Posterior vena cava (tissue), 2 donors: Measurements from ENCODE around the gene AKT1S1. TPM values are rescaled to one million over a fixed set of nuclear protein-coding genes. Genes with fewer than 3 reads are reported as not detected.

Experiments used
- DNase-seq: peaks from one replicate; pipeline ENCODE4 v3.0.0-alpha.2; 2020; ENCODE audit warnings: low spot score
- intact Hi-C, 2 donors: fragments of 100-400 bp; cut with DNase I; formaldehyde crosslinking; loops; one replicate each; pipeline versions ENCODE4 v1.14.1 to v1.14.2; 2022 to 2023
- total RNA-seq, 2 donors: library from RNA; stranded (reverse); fragmentation: NEBNext Ultra II Directional; extraction: Animal tissue kit (Norgen Biotek cat#: 25700); gene quantifications; one replicate each; pipeline ENCODE4 v1.2.1, GENCODE V29; 2021
- donor health status: DM: yes; HTN: yes; CAD: no.
- donor health status: DM: yes; HTN: yes; CAD: no.

Gene AKT1S1
- total RNA-seq, 2 donors from 2014 or later, result 26.5 to 28.9 TPM

GRCh38 chr19:49846408-49846807, 30.7 kb downstream of the AKT1S1 start:
- intact Hi-C loops, result no loop called here
- DNase-seq, result no peak

GRCh38 chr19:49845414-49845813, 31.7 kb downstream of the AKT1S1 start:
- DNase-seq, result no peak
- intact Hi-C loops, result no loop called here

GRCh38 chr19:49844138-49845095, 32.7 kb downstream of the AKT1S1 start:
- intact Hi-C loops, result no loop called here

GRCh38 chr19:49843265-49843664, 33.9 kb downstream of the AKT1S1 start:
- intact Hi-C loops, result no loop called here
- DNase-seq, result no peak

More at GRCh38 chr19:49844138-49845095, 32.7 kb downstream of the AKT1S1 start:
- DNase-seq, result no peak

DNA sequence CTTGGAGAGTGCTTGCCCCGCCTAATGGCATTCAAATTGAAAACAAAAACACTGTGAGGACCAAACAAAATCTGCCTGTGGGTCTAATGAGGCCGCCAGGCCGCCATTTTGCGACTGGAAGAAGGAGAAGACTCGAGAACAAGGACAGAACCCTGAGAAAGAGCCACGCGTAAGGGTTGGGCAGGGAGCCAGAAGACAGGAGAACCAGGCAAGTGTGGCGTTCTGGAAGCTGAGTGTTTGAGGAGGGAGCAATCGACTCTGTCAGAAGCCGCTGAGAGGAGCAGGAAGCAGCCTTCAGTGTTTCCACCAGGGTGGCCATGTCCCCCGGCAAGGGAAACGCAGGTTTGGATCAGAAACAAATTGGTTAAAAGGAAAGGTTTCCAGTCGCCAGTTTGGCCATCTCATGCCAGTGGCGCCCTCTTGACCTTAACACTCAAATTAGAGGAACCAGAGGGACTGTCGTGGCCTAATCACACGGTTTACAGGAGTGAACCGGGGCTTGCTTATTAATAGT, 36.4 kb downstream of the AKT1S1 start:
- intact Hi-C loops, result no loop called here
- DNase-seq, result no peak

DNA sequence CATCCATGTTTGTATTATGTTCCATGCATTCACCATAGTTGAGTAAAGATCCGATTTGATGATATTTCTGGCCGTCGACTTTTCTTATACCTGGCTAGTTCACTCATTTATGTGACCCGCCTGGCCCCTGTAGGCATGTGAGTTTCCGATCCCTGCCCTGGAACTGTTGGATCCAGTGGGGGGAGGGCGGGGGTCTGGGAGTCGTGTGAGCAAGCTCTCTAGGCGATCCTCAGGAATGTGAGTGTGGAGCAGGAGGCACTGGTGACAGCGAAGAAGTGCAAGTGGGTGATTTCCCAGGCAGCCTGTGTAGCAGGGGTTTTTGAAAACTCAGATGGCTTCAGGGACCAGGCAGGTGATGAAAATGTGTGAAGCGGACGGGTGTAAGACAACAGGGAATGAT, 36.8 kb downstream of the AKT1S1 start:
- intact Hi-C loops, result no loop called here
- no peak for DNase-seq

DNA sequence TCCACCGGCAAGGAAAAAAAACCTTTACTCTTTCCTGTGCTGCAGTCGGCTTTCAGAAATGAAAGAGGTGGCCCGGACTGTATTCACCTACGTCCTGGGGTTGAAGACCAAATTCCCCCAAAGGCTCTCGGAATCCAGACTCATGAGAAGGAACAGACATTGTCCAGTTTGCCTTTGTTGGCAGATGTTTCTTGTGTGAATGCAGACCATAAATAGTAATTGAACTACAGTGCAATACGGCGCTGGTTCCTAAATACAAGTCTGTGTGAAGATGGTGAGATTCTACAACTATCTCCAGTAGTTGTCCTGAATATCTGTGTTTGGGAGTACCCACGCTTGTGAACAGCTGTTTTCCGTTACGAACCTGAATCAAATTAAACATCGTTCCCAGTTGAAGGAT, 37.4 kb downstream of the AKT1S1 start:
- DNase-seq, result no peak
- intact Hi-C loops, result no loop called here

- DNase-seq, result no peak
- intact Hi-C loops, result no loop called here
These were observed 38.1 kb downstream of the AKT1S1 start for GRCh38 chr19:49838885-49839588.

- intact Hi-C loops, result no loop called here
- no peak for DNase-seq
These were observed 39.7 kb downstream of the AKT1S1 start for GRCh38 chr19:49837425-49837824.

GRCh38 chr19:49837009-49837310, 40.2 kb downstream of the AKT1S1 start:
- intact Hi-C loops, result no loop called here
- no peak for DNase-seq

DNA sequence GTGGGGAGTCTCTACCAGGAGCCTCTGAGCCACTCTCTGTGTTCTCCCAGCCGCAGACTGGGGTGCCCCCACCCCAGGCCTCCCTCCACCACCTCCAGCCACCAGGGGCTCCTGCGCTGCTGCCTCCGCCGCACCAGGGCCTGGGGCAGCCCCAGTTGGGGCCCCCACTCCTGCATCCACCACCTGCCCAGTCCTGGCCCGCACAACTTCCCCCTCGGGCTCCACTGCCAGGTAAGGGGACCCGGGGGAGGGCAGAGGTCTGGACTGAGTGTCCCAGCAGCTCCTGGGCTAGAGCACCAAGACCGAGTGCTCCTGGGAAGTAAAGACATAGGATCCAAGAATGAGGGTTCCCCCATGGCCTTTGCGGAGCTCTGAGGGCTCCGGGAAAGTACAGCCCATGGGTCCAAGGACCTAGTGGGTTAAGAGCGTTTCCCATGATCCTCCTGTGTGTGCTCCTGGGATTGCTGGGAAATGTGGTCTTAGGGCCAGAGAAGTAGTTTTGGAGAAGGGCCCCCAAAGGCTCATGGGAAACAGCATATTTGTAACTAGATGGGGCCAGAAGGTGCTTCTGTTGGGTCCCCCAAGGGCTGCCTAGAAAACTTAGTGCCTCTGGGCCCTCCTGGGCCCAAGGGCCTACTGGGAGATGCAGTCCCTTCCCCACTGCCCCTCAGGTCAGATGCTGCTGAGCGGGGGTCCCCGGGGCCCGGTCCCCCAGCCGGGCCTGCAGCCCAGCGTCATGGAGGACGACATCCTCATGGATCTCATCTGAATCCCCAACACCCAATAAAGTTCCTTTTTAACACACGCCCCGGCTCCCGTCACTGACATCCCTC, 40.8 kb downstream of the AKT1S1 start:
- DNase-seq, result no peak
- intact Hi-C loops, result no loop called here

- no peak for DNase-seq
- intact Hi-C loops, result no loop called here
These were observed 41.6 kb downstream of the AKT1S1 start for GRCh38 chr19:49835562-49835961.

- no peak for DNase-seq
- intact Hi-C loops, result no loop called here
These were observed 43.6 kb downstream of the AKT1S1 start for GRCh38 chr19:49833599-49833998.

GRCh38 chr19:49832556-49832955, 44.6 kb downstream of the AKT1S1 start:
- no peak for DNase-seq
- intact Hi-C loops, result no loop called here

GRCh38 chr19:49831592-49831991, 45.6 kb downstream of the AKT1S1 start:
- no peak for DNase-seq
- intact Hi-C loops, result no loop called here

DNA sequence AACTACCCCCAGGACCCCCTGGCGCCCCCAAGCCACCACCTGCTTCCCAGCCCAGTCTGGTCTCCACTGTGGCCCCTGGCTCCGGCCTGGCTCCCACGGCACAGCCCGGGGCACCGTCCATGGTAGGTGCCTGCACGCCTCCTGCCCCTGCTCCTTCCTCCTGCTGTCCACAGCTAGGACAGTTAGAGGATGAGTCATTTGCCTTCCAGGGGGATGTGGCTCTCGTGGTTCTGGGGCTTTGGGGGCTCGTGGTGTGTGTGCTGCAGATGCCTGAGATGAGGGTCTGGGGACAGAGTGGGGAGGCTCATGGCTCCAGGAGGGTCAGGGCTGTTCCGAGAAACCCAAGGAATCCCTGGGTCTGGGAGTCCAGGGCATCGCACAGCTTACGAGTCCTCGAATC, 46.4 kb downstream of the AKT1S1 start:
- intact Hi-C loops, result no loop called here
- no peak for DNase-seq

DNA sequence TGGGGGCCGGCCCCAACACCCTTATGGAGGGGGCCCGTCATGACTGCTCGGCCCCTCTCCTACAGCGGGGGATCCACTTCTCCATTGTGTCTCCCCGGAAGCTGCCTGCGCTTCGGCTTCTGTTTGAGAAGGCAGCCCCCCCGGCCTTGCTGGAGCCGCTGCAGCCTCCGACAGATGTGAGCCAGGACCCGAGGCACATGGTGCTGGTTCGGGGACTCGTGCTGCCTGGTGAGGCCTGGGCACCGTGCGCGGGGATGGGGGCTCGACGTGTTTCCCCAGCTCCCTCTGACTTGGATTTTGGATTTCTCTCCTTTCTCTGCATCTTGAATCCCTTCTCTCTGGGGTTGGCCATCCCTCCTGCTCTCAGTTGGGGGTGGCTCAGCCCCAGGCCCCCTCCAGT, 47.4 kb downstream of the AKT1S1 start:
- DNase-seq, result no peak
- intact Hi-C loops, result loop anchor here in 1 of 2 donors (10.0 kb wide), 1 partner anchor 1205 kb away; the partner anchor contains the start of gene KLK12

GRCh38 chr19:49829200-49829599, 48.0 kb downstream of the AKT1S1 start:
- intact Hi-C loops, result loop anchor here in 1 of 2 donors (10.0 kb wide), 1 partner anchor 1206 kb away; the partner anchor contains the start of gene KLK12
- no peak for DNase-seq

DNA sequence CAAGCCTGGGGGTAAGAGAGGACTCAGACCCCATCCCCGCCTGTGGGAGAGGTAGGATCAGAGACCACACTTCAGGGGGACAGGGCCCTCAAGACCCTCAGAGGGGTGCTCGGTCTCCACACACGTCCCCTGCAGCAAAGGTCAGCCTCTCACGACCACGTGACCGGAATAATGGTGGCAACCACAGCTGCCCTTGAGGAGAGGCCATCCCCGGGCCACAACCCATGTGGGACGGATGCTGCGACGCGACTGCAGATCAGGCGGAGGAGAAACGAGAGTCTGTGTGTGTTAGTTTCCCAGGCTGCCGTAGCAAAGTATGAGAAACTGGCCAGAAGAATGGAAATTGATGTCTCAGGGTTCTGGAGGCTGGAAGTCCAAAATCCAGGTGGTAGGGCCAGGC, 50.1 kb downstream of the AKT1S1 start:
- intact Hi-C loops, result loop anchor here in 1 of 2 donors (10.0 kb wide), 1 partner anchor 1208 kb away; the partner anchor contains the start of gene KLK12
- no peak for DNase-seq
